ENCODE data around the gene GAB2.

The GAB2 gene

DNA sequence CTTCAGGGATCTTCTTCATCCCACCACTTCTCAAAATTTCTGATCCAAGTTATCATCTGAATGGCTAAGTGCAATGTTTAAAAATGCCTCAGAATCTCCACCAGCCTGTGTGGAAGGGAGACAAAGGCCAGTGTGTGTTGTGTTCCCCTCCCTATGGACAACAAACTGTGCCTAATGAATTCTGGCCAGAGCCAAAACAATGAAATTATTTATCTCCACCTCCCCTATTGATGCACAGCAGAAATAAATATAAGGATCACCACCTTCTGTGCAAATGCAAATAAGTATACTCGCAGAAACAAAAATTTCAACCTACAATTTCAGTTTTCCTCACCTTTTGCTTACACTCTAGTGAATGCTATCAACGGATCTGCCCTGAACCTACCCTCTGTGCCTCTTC, 75.8 kb downstream of the GAB2 start:
- no peak for TF ChIP-seq CTCF (IDR thresholded peaks at IDR 0.05; ENCODE audit: extremely low read depth, insufficient read depth, missing control alignments)
- no peak for DNase-seq (ENCODE audit: low spot score)
- in situ Hi-C loops (cut with MboI; ENCODE audit: low pct_unique_long_range_greater_than_20kb, low sequenced_read_pairs, unreplicated experiment), result no loop called here

DNA sequence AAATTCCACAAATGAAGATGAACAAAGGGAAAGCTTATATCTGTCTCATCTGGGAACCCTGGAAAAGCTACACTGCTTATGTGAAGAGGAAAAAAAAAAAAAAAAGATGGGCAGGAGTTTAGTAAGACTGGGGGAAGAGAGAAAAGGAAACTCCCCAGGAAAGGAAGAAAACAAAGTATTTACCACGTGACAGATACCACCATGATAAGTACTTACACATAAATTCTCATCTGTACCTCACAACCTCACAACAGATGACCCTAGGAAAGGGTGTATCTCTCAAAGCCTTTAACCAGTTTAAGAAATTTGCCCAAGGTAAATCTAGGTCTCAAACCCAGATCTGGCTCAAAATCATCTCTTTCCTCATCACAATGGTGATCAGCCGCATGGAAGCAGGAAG, 77.1 kb downstream of the GAB2 start:
- no peak for DNase-seq (ENCODE audit: low spot score)
- no peak for TF ChIP-seq CTCF (IDR thresholded peaks at IDR 0.05; ENCODE audit: extremely low read depth, insufficient read depth, missing control alignments)
- in situ Hi-C loops (cut with MboI; ENCODE audit: low pct_unique_long_range_greater_than_20kb, low sequenced_read_pairs, unreplicated experiment), result no loop called here

- DNase-seq (ENCODE audit: low spot score), result no peak
- no peak for TF ChIP-seq CTCF (IDR thresholded peaks at IDR 0.05; ENCODE audit: extremely low read depth, insufficient read depth, missing control alignments)
- in situ Hi-C loops (cut with MboI; ENCODE audit: low pct_unique_long_range_greater_than_20kb, low sequenced_read_pairs, unreplicated experiment), result no loop called here
Observed at GRCh38 chr11:78339945-78340344, 77.7 kb downstream of the GAB2 start.

GRCh38 chr11:78339483-78339882, 78.1 kb downstream of the GAB2 start:
- no peak for DNase-seq (ENCODE audit: low spot score)
- TF ChIP-seq CTCF (IDR thresholded peaks at IDR 0.05; ENCODE audit: extremely low read depth, insufficient read depth, missing control alignments), result no peak
- in situ Hi-C loops (cut with MboI; ENCODE audit: low pct_unique_long_range_greater_than_20kb, low sequenced_read_pairs, unreplicated experiment), result no loop called here

GRCh38 chr11:78338702-78339101, 78.9 kb downstream of the GAB2 start:
- DNase-seq (ENCODE audit: low spot score), result no peak
- in situ Hi-C loops (cut with MboI; ENCODE audit: low pct_unique_long_range_greater_than_20kb, low sequenced_read_pairs, unreplicated experiment), result no loop called here
- no peak for TF ChIP-seq CTCF (IDR thresholded peaks at IDR 0.05; ENCODE audit: extremely low read depth, insufficient read depth, missing control alignments)

DNA sequence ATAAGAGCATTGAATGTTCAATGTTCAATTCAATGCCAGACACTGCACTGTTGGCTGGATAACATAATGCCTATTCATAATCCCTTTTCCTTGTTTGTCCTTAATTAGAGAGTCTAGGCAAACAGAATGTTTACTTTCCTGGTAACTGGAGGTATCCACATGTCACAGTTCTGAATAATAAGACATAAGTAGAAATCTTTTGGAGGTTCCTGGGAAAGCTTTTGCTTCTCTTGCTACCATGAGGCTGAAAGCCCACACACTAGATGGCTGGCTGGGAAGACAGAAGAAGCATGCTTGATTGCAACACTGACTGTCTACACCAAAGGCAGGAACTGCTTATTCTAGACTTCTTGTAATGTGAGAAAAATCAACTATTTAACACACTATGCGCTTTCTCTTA, 79.5 kb downstream of the GAB2 start:
- in situ Hi-C loops (cut with MboI; ENCODE audit: low pct_unique_long_range_greater_than_20kb, low sequenced_read_pairs, unreplicated experiment), result no loop called here
- no peak for DNase-seq (ENCODE audit: low spot score)
- no peak for TF ChIP-seq CTCF (IDR thresholded peaks at IDR 0.05; ENCODE audit: extremely low read depth, insufficient read depth, missing control alignments)

- DNase-seq (ENCODE audit: low spot score), result no peak
- TF ChIP-seq CTCF (IDR thresholded peaks at IDR 0.05; ENCODE audit: extremely low read depth, insufficient read depth, missing control alignments), result no peak
- in situ Hi-C loops (cut with MboI; ENCODE audit: low pct_unique_long_range_greater_than_20kb, low sequenced_read_pairs, unreplicated experiment), result no loop called here
Observed at GRCh38 chr11:78337554-78337924, 80.1 kb downstream of the GAB2 start.

Data from GM13977 (cell line).